ENCODE measurements around the gene PLIN5.

Gene PLIN5

GRCh38 chr19:4524808-4525562 is 10.0 kb downstream of the PLIN5 start:
- DNase-seq (ENCODE audit: extremely low read depth, low read depth): no peak
- peak; percentile 89 for TF ChIP-seq CTCF (IDR thresholded peaks at IDR 0.05; ENCODE audit: low read depth, low read length, missing control alignments)
- H3K4me3 ChIP-seq (replicated peaks; ENCODE audit: low read depth, low read length): no peak overlapping the region

DNA sequence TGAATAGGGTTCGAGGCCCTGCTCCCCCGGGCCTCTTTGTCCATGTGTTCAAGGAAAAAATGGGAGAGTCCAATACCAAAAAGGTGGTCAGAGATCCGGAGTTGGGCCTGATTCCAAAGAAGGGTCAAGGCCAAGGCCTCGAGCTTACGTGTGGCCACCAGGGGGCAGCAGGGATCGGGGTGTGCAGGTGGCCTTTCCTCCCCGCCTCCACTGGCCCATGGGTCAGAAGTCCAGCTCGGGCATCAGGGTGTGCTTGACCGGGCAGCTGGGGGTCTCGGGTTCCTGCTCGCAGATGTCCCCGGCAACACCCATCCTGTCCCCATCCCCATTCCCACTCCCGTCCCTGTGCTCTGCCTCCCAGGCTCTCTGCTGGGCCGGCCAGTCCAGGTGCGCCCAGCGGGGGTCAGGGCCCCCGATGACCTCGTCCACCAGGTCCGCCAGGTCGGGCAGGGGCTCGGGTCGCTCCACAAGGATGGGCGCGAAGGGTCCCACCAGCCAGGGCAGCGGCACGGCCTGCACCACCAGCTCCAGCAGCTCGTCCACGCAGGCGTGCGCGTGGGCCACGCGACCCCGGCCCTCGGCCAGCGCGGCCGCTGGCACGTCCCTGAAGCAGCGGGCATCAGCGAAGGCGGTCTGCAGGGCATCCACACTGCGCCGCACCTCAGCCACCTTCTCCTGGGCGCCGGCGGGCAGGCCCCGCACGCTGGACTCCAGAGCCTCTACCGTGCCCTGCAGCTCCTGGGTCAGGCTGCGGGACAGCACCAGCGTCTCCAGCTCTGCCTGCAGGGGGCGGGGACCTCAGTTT is 11.5 kb downstream of the PLIN5 start:
- H3K4me3 ChIP-seq (replicated peaks; ENCODE audit: low read depth, low read length): no peak overlapping the region
- peak; percentile 83 for TF ChIP-seq CTCF (IDR thresholded peaks at IDR 0.05; ENCODE audit: low read depth, low read length, missing control alignments)
- no peak for DNase-seq (ENCODE audit: extremely low read depth, low read depth)

DNA sequence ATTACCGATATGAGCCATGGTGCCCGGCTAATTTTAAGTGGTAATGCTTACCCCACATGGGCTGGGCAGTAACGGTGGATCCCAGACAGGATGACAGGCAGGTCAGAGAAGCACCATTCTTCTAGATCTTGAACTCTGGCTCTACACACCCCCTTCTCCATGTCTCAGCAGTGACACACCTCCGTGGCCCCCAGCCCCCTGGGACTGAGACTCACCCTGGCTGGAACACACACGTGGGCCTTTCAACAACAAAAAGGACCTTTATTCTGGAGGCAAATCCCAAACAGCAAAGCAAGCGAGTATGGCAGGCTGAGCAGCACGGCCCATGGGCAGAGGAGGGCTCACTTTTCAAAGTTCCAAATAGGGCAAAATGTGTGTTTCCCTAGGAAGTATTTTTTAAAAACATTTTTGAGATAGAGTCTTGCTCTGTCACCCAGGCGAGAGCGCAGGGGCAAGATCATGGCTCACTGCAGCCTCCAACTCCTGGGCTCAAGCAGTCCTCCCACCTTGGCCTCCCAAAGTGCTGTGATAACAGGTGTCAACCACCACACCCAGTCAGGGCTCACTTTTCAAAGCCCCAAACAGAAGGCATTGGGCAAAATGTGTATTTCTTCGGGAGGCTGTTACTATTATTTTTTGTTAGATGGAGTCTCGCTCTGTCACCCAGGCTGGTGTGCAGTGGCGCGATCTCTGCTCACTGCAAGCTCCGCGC is 12.6 kb downstream of the PLIN5 start:
- DNase-seq (ENCODE audit: extremely low read depth, low read depth): no peak
- no peak overlapping the region for H3K4me3 ChIP-seq (replicated peaks; ENCODE audit: low read depth, low read length)

DNA sequence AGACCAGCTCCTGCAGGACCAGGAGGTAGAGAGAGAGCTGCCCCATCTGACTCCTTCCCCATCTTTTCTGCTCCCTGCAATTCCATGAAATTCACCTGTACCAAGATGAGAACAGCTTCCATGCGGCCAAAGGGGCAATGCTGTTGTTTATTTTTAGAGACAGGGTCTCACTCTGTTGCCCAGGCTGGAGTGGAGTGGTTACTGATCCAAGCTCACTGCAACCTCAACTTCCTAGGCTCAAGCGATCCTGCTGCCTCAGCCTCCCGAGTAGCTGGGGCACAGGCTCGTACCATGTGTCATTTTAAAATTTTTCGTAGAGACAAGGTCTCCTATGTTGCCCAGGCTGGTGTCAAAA is 13.2 kb downstream of the PLIN5 start:
- DNase-seq (ENCODE audit: extremely low read depth, low read depth): no peak
- no peak for TF ChIP-seq CTCF (IDR thresholded peaks at IDR 0.05; ENCODE audit: low read depth, low read length, missing control alignments)
- no peak overlapping the region for H3K4me3 ChIP-seq (replicated peaks; ENCODE audit: low read depth, low read length)

More for the DNA sequence above, 12.6 kb downstream of the PLIN5 start:
- no peak for TF ChIP-seq CTCF (IDR thresholded peaks at IDR 0.05; ENCODE audit: low read depth, low read length, missing control alignments)

- no peak for TF ChIP-seq CTCF (IDR thresholded peaks at IDR 0.05; ENCODE audit: low read depth, low read length, missing control alignments)
- no peak for DNase-seq (ENCODE audit: extremely low read depth, low read depth)
- no peak overlapping the region for H3K4me3 ChIP-seq (replicated peaks; ENCODE audit: low read depth, low read length)
These were observed 13.7 kb downstream of the PLIN5 start for GRCh38 chr19:4521170-4521887.

GRCh38 chr19:4519521-4520277 is 15.3 kb downstream of the PLIN5 start:
- TF ChIP-seq CTCF (IDR thresholded peaks at IDR 0.05; ENCODE audit: low read depth, low read length, missing control alignments): no peak
- no peak overlapping the region for H3K4me3 ChIP-seq (replicated peaks; ENCODE audit: low read depth, low read length)
- DNase-seq (ENCODE audit: extremely low read depth, low read depth): no peak

Measured in HFF-Myc (cell line).